HepG2 (cell line): Measurements from ENCODE around the gene COMMD1. TPM values are rescaled to one million over a fixed set of nuclear protein-coding genes. Genes with fewer than 3 reads are reported as not detected.

Experiments used
- ATAC-seq: fragments of 200-7000 bp; cut with Tn5 transposase; 3 replicates; pipeline ENCODE4 v1.9.1; 2020; ENCODE audit warnings: mild to moderate bottlenecking, moderate library complexity
- BruUV-seq: library from RNA; stranded (reverse); fragments of 400-500 nt; replicated peaks from 2 replicates; lab custom pipeline; 2021; lab: Mats Ljungman, UMichigan
- CTCF ChIA-PET: fragments of 300-600 bp; formaldehyde crosslinking; extraction: SDS; loops from one replicate; lab custom pipeline; 2021; ENCODE audit warnings: low total read pairs, inconsistent platforms, low intra/inter-chr PET ratio; lab: Yijun Ruan, JAX
- POLR2A ChIA-PET: fragments of 350-600 bp; sonication (Branson Sonifier 250); formaldehyde crosslinking; loops from one replicate; lab custom pipeline; 2020; ENCODE audit warnings: antibody characterized with exemption, inconsistent platforms; lab: Yijun Ruan, JAX
- DNase-seq: peaks from one replicate; pipeline ENCODE4 v3.0.0-alpha.2; 2015; ENCODE audit warnings: low spot score
- FAIRE-seq: peaks from 3 replicates; lab custom pipeline; 2011; peaks lifted over from hg19 to GRCh38; lab: Jason Lieb, UNC
- H2AFZ ChIP-seq: one replicate; pipeline ENCODE4 v1.6.1; 2011; ENCODE audit warnings: low read length, inconsistent platforms
- H3K27ac ChIP-seq: fragments of 300-600 bp; 3 replicates; pipeline ENCODE4 v1.8.0; 2011; ENCODE audit warnings: mixed run types, mild to moderate bottlenecking, mixed read lengths, low read length, inconsistent platforms; ENCODE audit not compliant: insufficient read depth; ENCODE audit errors: extremely low read length
- H3K27me3 ChIP-seq, 2 experiments: fragments of 200-600 bp in 1 of 2; 2 replicates in 1 of 2; 3 replicates in 1 of 2; pipeline versions ENCODE4 v1.6.0 to v1.8.0; 2011; ENCODE audit warnings: low read length in 2 of 2, mild to moderate bottlenecking in 2 of 2, moderate library complexity in 2 of 2, inconsistent platforms in 1 of 2; ENCODE audit not compliant: insufficient read depth in 2 of 2, control insufficient read depth in 1 of 2
- H3K36me3 ChIP-seq, 2 experiments: fragments of 200-600 bp in 1 of 2; replicated peaks in 1 of 2; 2 replicates in 1 of 2; 3 replicates in 1 of 2; pipeline versions ENCODE4 v1.5.1 to v1.8.0; 2011; ENCODE audit warnings: low read length in 2 of 2, inconsistent platforms in 1 of 2; ENCODE audit not compliant: insufficient read depth in 2 of 2, control insufficient read depth in 1 of 2
- H3K4me1 ChIP-seq: 2 replicates; pipeline ENCODE4 v1.5.1; 2012; ENCODE audit warnings: low read length, inconsistent platforms; ENCODE audit not compliant: insufficient read depth
- H3K4me2 ChIP-seq: 2 replicates; pipeline ENCODE4 v1.6.0; 2011; ENCODE audit warnings: low read depth, low read length, inconsistent platforms
- H3K4me3 ChIP-seq, 3 experiments: fragments of 200-600 bp in 1 of 3; sonication (generic), shearing (Covaris generic) in 1 of 3; replicated peaks in 1 of 3; 2 replicates each; pipeline ENCODE4 v1.5.1; 2011 to 2016; ENCODE audit warnings: low read length in 3 of 3, inconsistent platforms in 2 of 3, low read depth in 2 of 3, mild to moderate bottlenecking in 2 of 3, control low read depth in 1 of 3, mixed read lengths in 1 of 3; ENCODE audit not compliant: insufficient read depth in 1 of 3
- H3K79me2 ChIP-seq: one replicate; pipeline ENCODE4 v1.6.1; 2011; ENCODE audit warnings: low read length, inconsistent platforms; ENCODE audit not compliant: insufficient read depth
- H3K9ac ChIP-seq: 2 replicates; pipeline ENCODE4 v1.6.0; 2011; ENCODE audit warnings: mild to moderate bottlenecking, low read depth, low read length, inconsistent platforms; ENCODE audit not compliant: insufficient read depth
- H3K9me3 ChIP-seq: 2 replicates; pipeline ENCODE4 v1.5.1; 2012; ENCODE audit warnings: mild to moderate bottlenecking, low read length
- H4K20me1 ChIP-seq: 2 replicates; pipeline ENCODE4 v1.6.0; 2011; ENCODE audit warnings: inconsistent platforms, mild to moderate bottlenecking, low read length, moderate library complexity; ENCODE audit not compliant: insufficient read depth
- FLYWCH1 ChIP-seq: sonication (generic); formaldehyde crosslinking; IDR thresholded peaks from 2 replicates; pipeline ENCODE4 v1.8.1; 2023; ENCODE audit warnings: mild to moderate bottlenecking, missing genetic modification reagents
- FOXO4 ChIP-seq: sonication (generic); formaldehyde crosslinking; conservative IDR thresholded peaks from 2 replicates; pipeline ENCODE4 v1.8.1; 2023; ENCODE audit warnings: missing genetic modification reagents
- GATA4 ChIP-seq: sonication (generic); IDR thresholded peaks from 2 replicates; pipeline ENCODE4 v1.6.1; 2016; ENCODE audit warnings: antibody characterized with exemption, low read depth, borderline replicate concordance
- KMT2A ChIP-seq: sonication (generic); formaldehyde crosslinking; IDR thresholded peaks from 2 replicates; pipeline ENCODE4 v1.4.0; 2020; ENCODE audit warnings: missing genetic modification reagents
- NFE2L1 ChIP-seq: sonication (generic); formaldehyde crosslinking; IDR thresholded peaks from 2 replicates; pipeline ENCODE4 v1.4.0; 2020; ENCODE audit warnings: missing genetic modification reagents, mild to moderate bottlenecking, borderline replicate concordance
- ZFP82 ChIP-seq: sonication (generic); formaldehyde crosslinking; IDR thresholded peaks from 2 replicates; pipeline ENCODE4 v1.5.1; 2020; ENCODE audit warnings: mild to moderate bottlenecking, missing genetic modification reagents, borderline replicate concordance
- ZHX1 ChIP-seq: sonication (generic); formaldehyde crosslinking; IDR thresholded peaks from 2 replicates; pipeline ENCODE4 v1.8.1; 2022; ENCODE audit warnings: low read depth, mild to moderate bottlenecking, missing genetic modification reagents
- ZNF124 ChIP-seq: sonication (generic); formaldehyde crosslinking; IDR thresholded peaks from 2 replicates; pipeline ENCODE4 v1.4.0; 2020; ENCODE audit warnings: missing genetic modification reagents
- ZNF749 ChIP-seq: sonication (generic); formaldehyde crosslinking; IDR thresholded peaks from 2 replicates; pipeline ENCODE4 v1.8.0; 2022; ENCODE audit warnings: mild to moderate bottlenecking, missing genetic modification reagents, moderate library complexity, borderline replicate concordance
- ZNF770 ChIP-seq: sonication (generic); formaldehyde crosslinking; IDR thresholded peaks from 2 replicates; pipeline ENCODE4 v1.5.0; 2020; ENCODE audit warnings: mild to moderate bottlenecking, missing genetic modification reagents
- WGBS: methylation state at CpG from one replicate; pipeline ENCODE4 v1.1.6; 2017; ENCODE audit warnings: low lambda C conversion rate; 5-methylcytosine and 5-hydroxymethylcytosine counted together
- in situ Hi-C: cut with HindIII; loops from 2 replicates; pipeline ENCODE4 v1.10.0; 2017; ENCODE audit warnings: low pct_unique_long_range_greater_than_20kb; ENCODE audit not compliant: extremely low pct_ligation_motif_present
- intact Hi-C: fragments of 100-400 bp; cut with micrococcal nuclease; formaldehyde crosslinking; loops from one replicate; pipeline ENCODE4 v1.10.0; 2022; ENCODE audit not compliant: unreplicated experiment
- polyA plus RNA-seq, 8 experiments: library from polyadenylated mRNA; depleted of rRNA in 3 of 8; stranded (reverse) in 7 of 8; unstranded in 1 of 8; fragments of >200 nt; fragmentation: Illumina TruSeq in 4 of 8; extraction: Trizol in 4 of 8; gene quantifications; 2 replicates each; pipeline versions ENCODE4 v1.2.1 to v1.2.3, GENCODE V29; 2011 to 2016; ENCODE audit warnings: low read depth in 4 of 8, missing spikeins in 1 of 8, mixed read lengths in 1 of 8; ENCODE audit not compliant: insufficient read depth in 1 of 8
- total RNA-seq, 5 experiments: library from RNA; depleted of rRNA; stranded (reverse); fragments of >200 nt; fragmentation: Illumina TruSeq; extraction: Trizol; gene quantifications; 2 replicates each; pipeline ENCODE4 v1.2.3, GENCODE V29; 2016; ENCODE audit warnings: low read depth in 1 of 5

COMMD1 gene
- total and polyA plus RNA-seq, 2 of the 13 experiments (the other 11 are each of a cell fraction or from before 2014, with no cell fraction given), result 25.7 to 105 TPM

GRCh38 chr2:62163834-62164233, 258.4 kb downstream of the COMMD1 start (continued):
- no peak for TF ChIP-seq ZNF770 (CRISPR knock-in tag)
- no peak for TF ChIP-seq NFE2L1 (CRISPR knock-in tag)
- TF ChIP-seq FOXO4 (CRISPR knock-in tag), result no peak
- TF ChIP-seq, all 625 proteins: peak for 0

GRCh38 chr2:62175728-62176127, 270.3 kb downstream of the COMMD1 start:
- intact Hi-C loops, result no loop called here
- in situ Hi-C loops, result no loop called here
- no peaks in the 10 kb centered on the region for H3K27me3 ChIP-seq
- CTCF ChIA-PET, result no interaction called here
- H3K9ac ChIP-seq, result no peak overlapping the region
- no peaks in the 10 kb centered on the region for H3K36me3 ChIP-seq
- no TSS peak for BruUV-seq
- DNase-seq (no peak), FAIRE-seq (no peak), ATAC-seq (no peak)
- no peaks in the 10 kb centered on the region for H4K20me1 ChIP-seq
- no peak overlapping the region for H2AFZ ChIP-seq
- no peaks in the 10 kb centered on the region for H3K4me1 ChIP-seq
- H3K79me2 ChIP-seq, result no peaks in the 10 kb centered on the region
- no peak overlapping the region for H3K4me2 ChIP-seq
- 51% methylated on average over 4 of the region's 4 CpGs for WGBS
- H3K9me3 ChIP-seq, result no peaks in the 10 kb centered on the region
- no peak overlapping the region for H3K4me3 ChIP-seq
- POLR2A ChIA-PET, result no interaction called here
- H3K27ac ChIP-seq, result no peak overlapping the region
- TF ChIP-seq ZNF749 (CRISPR knock-in tag), result no peak
- TF ChIP-seq ZNF124 (CRISPR knock-in tag), result no peak
- no peak for TF ChIP-seq KMT2A (CRISPR knock-in tag)
- TF ChIP-seq ZFP82 (CRISPR knock-in tag), result no peak
- no peak for TF ChIP-seq GATA4
- no peak for TF ChIP-seq FLYWCH1 (CRISPR knock-in tag)
- no peak for TF ChIP-seq ZHX1
